PC-3 (cell line): ENCODE results near the gene EXOC6B. TPM values are rescaled to one million over a fixed set of nuclear protein-coding genes. Genes with fewer than 3 reads are reported as not detected.

Experiments
- ATAC-seq: fragments of 200-7000 bp; cut with Tn5 transposase; 2 replicates; pipeline ENCODE4 v1.9.1; 2020; ENCODE audit warnings: mild to moderate bottlenecking, moderate library complexity
- BruUV-seq: library from RNA; stranded (reverse); fragments of 400-500 nt; replicated peaks from 2 replicates; lab custom pipeline; 2021; lab: Mats Ljungman, UMichigan
- CTCF ChIA-PET: fragments of 300-600 bp; sonication (Branson Sonifier 250); formaldehyde crosslinking; loops from one replicate; lab custom pipeline; 2022; ENCODE audit warnings: antibody characterized with exemption; lab: Charles Lee
- POLR2A ChIA-PET: fragments of 300-600 bp; sonication (Branson Sonifier 250); formaldehyde crosslinking; loops from one replicate; lab custom pipeline; 2022; ENCODE audit warnings: antibody characterized with exemption; ENCODE audit not compliant: unreplicated experiment; lab: Charles Lee
- DNase-seq: peaks from one replicate; pipeline ENCODE4 v3.0.0-alpha.2; 2015
- H2AFZ ChIP-seq: fragments of 300-600 bp; sonication (generic); 2 replicates; pipeline ENCODE4 v1.6.0; 2016; ENCODE audit warnings: antibody characterized with exemption, low read length
- H3F3A ChIP-seq: fragments of 300-600 bp; sonication (generic); one replicate; pipeline ENCODE4 v1.6.0; 2017; ENCODE audit warnings: antibody characterized with exemption, low read length, control low read depth, mild to moderate bottlenecking; ENCODE audit not compliant: unreplicated experiment
- H3K27ac ChIP-seq: fragments of 300-600 bp; sonication (generic); 2 replicates; pipeline ENCODE4 v1.5.1; 2016; ENCODE audit warnings: mild to moderate bottlenecking, low read length
- H3K27me3 ChIP-seq: fragments of 300-600 bp; sonication (generic); 2 replicates; pipeline ENCODE4 v1.6.1; 2016; ENCODE audit warnings: low read length, mixed read lengths
- H3K36me3 ChIP-seq: fragments of 300-600 bp; sonication (generic); 2 replicates; pipeline ENCODE4 v1.6.1; 2016; ENCODE audit warnings: low read depth, mixed run types, low read length, mixed read lengths
- H3K4me1 ChIP-seq: fragments of 300-600 bp; sonication (generic); 2 replicates; pipeline ENCODE4 v1.5.1; 2016; ENCODE audit warnings: low read length; ENCODE audit not compliant: insufficient read depth
- H3K4me2 ChIP-seq: fragments of 300-600 bp; sonication (generic); 2 replicates; pipeline ENCODE4 v1.6.0; 2016; ENCODE audit warnings: low read length
- H3K4me3 ChIP-seq: fragments of 300-600 bp; sonication (generic); 2 replicates; pipeline ENCODE4 v1.5.1; 2016; ENCODE audit warnings: mild to moderate bottlenecking, low read length, mixed read lengths
- H3K79me2 ChIP-seq: fragments of 300-600 bp; sonication (generic); 2 replicates; pipeline ENCODE4 v1.6.1; 2017; ENCODE audit warnings: low read length, mixed read lengths
- H3K9ac ChIP-seq: fragments of 300-600 bp; sonication (generic); 2 replicates; pipeline ENCODE4 v1.6.0; 2016; ENCODE audit warnings: mild to moderate bottlenecking, low read length
- H3K9me2 ChIP-seq: fragments of 300-600 bp; sonication (generic); replicated peaks from 2 replicates; pipeline ENCODE4 v1.6.1; 2016; ENCODE audit warnings: mixed run types, low read length, mixed read lengths
- H3K9me3 ChIP-seq: fragments of 300-600 bp; sonication (generic); 2 replicates; pipeline ENCODE4 v1.6.1; 2016; ENCODE audit warnings: low read length, mixed read lengths
- H4K20me1 ChIP-seq: fragments of 300-600 bp; sonication (generic); 2 replicates; pipeline ENCODE4 v1.6.1; 2016; ENCODE audit warnings: low read length, mixed read lengths
- EZH2 ChIP-seq: fragments of 300-600 bp; sonication (generic); IDR thresholded peaks from one replicate; pipeline ENCODE4 v1.6.1; 2017; ENCODE audit warnings: antibody characterized with exemption, mild to moderate bottlenecking, low read length; ENCODE audit not compliant: unreplicated experiment
- EZH2phosphoT487 ChIP-seq: fragments of 300-600 bp; sonication (generic); IDR thresholded peaks from 2 replicates; pipeline ENCODE4 v1.6.1; 2018; ENCODE audit warnings: mild to moderate bottlenecking, antibody characterized with exemption, low read length, borderline replicate concordance
- intact Hi-C: fragments of 100-400 bp; cut with micrococcal nuclease; formaldehyde crosslinking; loops from 2 replicates; pipeline ENCODE4 v1.9.0; 2023
- total RNA-seq: library from RNA; depleted of rRNA; stranded (reverse); fragments of >200 nt; gene quantifications from 2 replicates; pipeline ENCODE4 v1.2.3, GENCODE V29; 2014
- TF ChIP-seq, protein P1 (sequence below): fragments of 300-600 bp; sonication (generic); conservative IDR thresholded peaks from 2 replicates; pipeline ENCODE4 v1.5.1; 2017; ENCODE audit warnings: antibody characterized with exemption, low read depth, mild to moderate bottlenecking, low read length

Gene EXOC6B
- total RNA-seq, 1 experiment from 2014 or later, result 13.9 TPM

GRCh38 chr2:72146347-72147302, 679.2 kb downstream of the EXOC6B start:
- no peak overlapping the region for H3K4me3 ChIP-seq
- ATAC-seq (no peak), DNase-seq (no peak)
- no peaks in the 10 kb centered on the region for H3K36me3 ChIP-seq
- H3K9ac ChIP-seq, result no peak overlapping the region
- POLR2A ChIA-PET, result no interaction called here
- peaks cover 28% of the 10 kb centered on the region for H3K4me1 ChIP-seq
- H3F3A ChIP-seq, result no peaks in the 10 kb centered on the region
- intact Hi-C loops, result no loop called here
- peak overlapping the region; percentile 98; the same call in 1 of the 2 replicates for H3K4me2 ChIP-seq
- CTCF ChIA-PET, result no interaction called here
- no peak overlapping the region for H3K27ac ChIP-seq
- H3K9me2 ChIP-seq, result no peaks in the 10 kb centered on the region
- H3K9me3 ChIP-seq, result no peaks in the 10 kb centered on the region
- peaks cover 29% of the 10 kb centered on the region for H3K27me3 ChIP-seq
- no TSS peak for BruUV-seq
- TF ChIP-seq, protein P1, sequence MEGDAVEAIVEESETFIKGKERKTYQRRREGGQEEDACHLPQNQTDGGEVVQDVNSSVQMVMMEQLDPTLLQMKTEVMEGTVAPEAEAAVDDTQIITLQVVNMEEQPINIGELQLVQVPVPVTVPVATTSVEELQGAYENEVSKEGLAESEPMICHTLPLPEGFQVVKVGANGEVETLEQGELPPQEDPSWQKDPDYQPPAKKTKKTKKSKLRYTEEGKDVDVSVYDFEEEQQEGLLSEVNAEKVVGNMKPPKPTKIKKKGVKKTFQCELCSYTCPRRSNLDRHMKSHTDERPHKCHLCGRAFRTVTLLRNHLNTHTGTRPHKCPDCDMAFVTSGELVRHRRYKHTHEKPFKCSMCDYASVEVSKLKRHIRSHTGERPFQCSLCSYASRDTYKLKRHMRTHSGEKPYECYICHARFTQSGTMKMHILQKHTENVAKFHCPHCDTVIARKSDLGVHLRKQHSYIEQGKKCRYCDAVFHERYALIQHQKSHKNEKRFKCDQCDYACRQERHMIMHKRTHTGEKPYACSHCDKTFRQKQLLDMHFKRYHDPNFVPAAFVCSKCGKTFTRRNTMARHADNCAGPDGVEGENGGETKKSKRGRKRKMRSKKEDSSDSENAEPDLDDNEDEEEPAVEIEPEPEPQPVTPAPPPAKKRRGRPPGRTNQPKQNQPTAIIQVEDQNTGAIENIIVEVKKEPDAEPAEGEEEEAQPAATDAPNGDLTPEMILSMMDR, result no peak
- no peak for TF ChIP-seq EZH2
- no peak for TF ChIP-seq EZH2phosphoT487
- H3K79me2 ChIP-seq, result no peaks in the 10 kb centered on the region
- no peak overlapping the region for H2AFZ ChIP-seq
- H4K20me1 ChIP-seq, result no peaks in the 10 kb centered on the region

- DNase-seq, result no peak
- no peaks in the 10 kb centered on the region for H3K36me3 ChIP-seq
- peak overlapping the region; percentile 98 for H3K4me2 ChIP-seq
- H3K9me2 ChIP-seq, result no peaks in the 10 kb centered on the region
- H3K4me3 ChIP-seq, result peak overlapping the region; percentile 83
- H2AFZ ChIP-seq, result peak overlapping the region; percentile 91
- intact Hi-C loops, result no loop called here
- H3K9ac ChIP-seq, result no peak overlapping the region
- no peaks in the 10 kb centered on the region for H4K20me1 ChIP-seq
- no peak for ATAC-seq
- CTCF ChIA-PET, result no interaction called here
- H3K27me3 ChIP-seq, result peaks cover 29% of the 10 kb centered on the region
- no peaks in the 10 kb centered on the region for H3K79me2 ChIP-seq
- POLR2A ChIA-PET, result no interaction called here
- H3K27ac ChIP-seq, result no peak overlapping the region
- no peak for TF ChIP-seq EZH2phosphoT487
- TF ChIP-seq, protein P1, result no peak
- no peak for TF ChIP-seq EZH2
- BruUV-seq, result no TSS peak
- no peaks in the 10 kb centered on the region for H3F3A ChIP-seq
- H3K9me3 ChIP-seq, result no peaks in the 10 kb centered on the region
- peaks cover 28% of the 10 kb centered on the region for H3K4me1 ChIP-seq
Measured at GRCh38 chr2:72145658-72146329, 680.0 kb downstream of the EXOC6B start.
